ENCODE measurements around the gene LRPPRC. TPM values are rescaled to one million over a fixed set of nuclear protein-coding genes. Genes with fewer than 3 reads are reported as not detected.
"Not testable (repeated sequence)": the region's sequence is repeated elsewhere in the genome, so short reads cannot be mapped to it uniquely, and the experiment has no call there.

Gene LRPPRC
- total RNA-seq, 1 donor: 57.8 TPM

- Histone ChIP-seq H3K4me3 (ENCODE audit: low read length) (no peak overlapping the region), H3K4me1 (ENCODE audit: insufficient read depth, low read length) (no peaks in the 10 kb centered on the region), H3K9me3 (ENCODE audit: low read depth, low read length) (no peaks in the 10 kb centered on the region), H3K27me3 (ENCODE audit: insufficient read depth, low read length) (no peaks in the 10 kb centered on the region)
Observed at GRCh38 chr2:43944915-43945314, 50.9 kb downstream of the LRPPRC start.

- H3K4me3 ChIP-seq (ENCODE audit: low read length): no peak overlapping the region
- no peaks in the 10 kb centered on the region for H3K9me3 ChIP-seq (ENCODE audit: low read depth, low read length)
- no peaks in the 10 kb centered on the region for H3K4me1 ChIP-seq (ENCODE audit: insufficient read depth, low read length)
- no peaks in the 10 kb centered on the region for H3K27me3 ChIP-seq (ENCODE audit: insufficient read depth, low read length)
Observed at GRCh38 chr2:43943809-43944452, 51.9 kb downstream of the LRPPRC start.

GRCh38 chr2:43943323-43943722, 52.5 kb downstream of the LRPPRC start:
- H3K9me3 ChIP-seq (ENCODE audit: low read depth, low read length): no peaks in the 10 kb centered on the region
- no peaks in the 10 kb centered on the region for H3K27me3 ChIP-seq (ENCODE audit: insufficient read depth, low read length)
- H3K4me3 ChIP-seq (ENCODE audit: low read length): no peak overlapping the region
- H3K4me1 ChIP-seq (ENCODE audit: insufficient read depth, low read length): no peaks in the 10 kb centered on the region

- no peak overlapping the region for H3K4me3 ChIP-seq (ENCODE audit: low read length)
- no peaks in the 10 kb centered on the region for H3K9me3 ChIP-seq (ENCODE audit: low read depth, low read length)
- H3K4me1 ChIP-seq (ENCODE audit: insufficient read depth, low read length): no peaks in the 10 kb centered on the region
- H3K27me3 ChIP-seq (ENCODE audit: insufficient read depth, low read length): no peaks in the 10 kb centered on the region
Observed at GRCh38 chr2:43942881-43943280, 52.9 kb downstream of the LRPPRC start.

- Histone ChIP-seq H3K4me3 (ENCODE audit: low read length) (no peak overlapping the region), H3K27me3 (ENCODE audit: insufficient read depth, low read length) (no peaks in the 10 kb centered on the region), H3K9me3 (ENCODE audit: low read depth, low read length) (no peaks in the 10 kb centered on the region), H3K4me1 (ENCODE audit: insufficient read depth, low read length) (no peaks in the 10 kb centered on the region)
Observed at GRCh38 chr2:43941966-43942365, 53.8 kb downstream of the LRPPRC start.

GRCh38 chr2:43941359-43941758, 54.4 kb downstream of the LRPPRC start:
- H3K4me3 ChIP-seq (ENCODE audit: low read length): no peak overlapping the region
- no peaks in the 10 kb centered on the region for H3K27me3 ChIP-seq (ENCODE audit: insufficient read depth, low read length)
- no peaks in the 10 kb centered on the region for H3K9me3 ChIP-seq (ENCODE audit: low read depth, low read length)
- H3K4me1 ChIP-seq (ENCODE audit: insufficient read depth, low read length): no peaks in the 10 kb centered on the region

GRCh38 chr2:43939695-43940256, 56.0 kb downstream of the LRPPRC start:
- H3K4me3 ChIP-seq (ENCODE audit: low read length): no peak overlapping the region
- no peaks in the 10 kb centered on the region for H3K9me3 ChIP-seq (ENCODE audit: low read depth, low read length)
- H3K27me3 ChIP-seq (ENCODE audit: insufficient read depth, low read length): no peaks in the 10 kb centered on the region
- H3K4me1 ChIP-seq (ENCODE audit: insufficient read depth, low read length): no peaks in the 10 kb centered on the region

GRCh38 chr2:43937269-43937820, 58.4 kb downstream of the LRPPRC start:
- H3K27me3 ChIP-seq (ENCODE audit: insufficient read depth, low read length): no peaks in the 10 kb centered on the region
- no peaks in the 10 kb centered on the region for H3K9me3 ChIP-seq (ENCODE audit: low read depth, low read length)
- no peaks in the 10 kb centered on the region for H3K4me1 ChIP-seq (ENCODE audit: insufficient read depth, low read length)
- H3K4me3 ChIP-seq (ENCODE audit: low read length): no peak overlapping the region

- H3K27me3 ChIP-seq (ENCODE audit: insufficient read depth, low read length): no peaks in the 10 kb centered on the region
- no peaks in the 10 kb centered on the region for H3K4me1 ChIP-seq (ENCODE audit: insufficient read depth, low read length)
- H3K9me3 ChIP-seq (ENCODE audit: low read depth, low read length): no peaks in the 10 kb centered on the region
- H3K4me3 ChIP-seq (ENCODE audit: low read length): no peak overlapping the region
Observed at GRCh38 chr2:43934567-43934966, 61.2 kb downstream of the LRPPRC start.

- Histone ChIP-seq H3K27me3 (ENCODE audit: insufficient read depth, low read length) (no peaks in the 10 kb centered on the region), H3K4me3 (ENCODE audit: low read length) (no peak overlapping the region), H3K4me1 (ENCODE audit: insufficient read depth, low read length) (no peaks in the 10 kb centered on the region), H3K9me3 (ENCODE audit: low read depth, low read length) (no peaks in the 10 kb centered on the region)
Observed at GRCh38 chr2:43931293-43931692, 64.5 kb downstream of the LRPPRC start.

- Histone ChIP-seq H3K4me3 (ENCODE audit: low read length) (no peak overlapping the region), H3K9me3 (ENCODE audit: low read depth, low read length) (no peaks in the 10 kb centered on the region), H3K27me3 (ENCODE audit: insufficient read depth, low read length) (no peaks in the 10 kb centered on the region), H3K4me1 (ENCODE audit: insufficient read depth, low read length) (no peaks in the 10 kb centered on the region)
Observed at GRCh38 chr2:43927442-43927841, 68.3 kb downstream of the LRPPRC start.

GRCh38 chr2:43925431-43925830, 70.4 kb downstream of the LRPPRC start:
- Histone ChIP-seq H3K4me3 (ENCODE audit: low read length) (no peak overlapping the region), H3K4me1 (ENCODE audit: insufficient read depth, low read length) (no peaks in the 10 kb centered on the region), H3K9me3 (ENCODE audit: low read depth, low read length) (no peaks in the 10 kb centered on the region), H3K27me3 (ENCODE audit: insufficient read depth, low read length) (no peaks in the 10 kb centered on the region)

GRCh38 chr2:43924463-43924862, 71.3 kb downstream of the LRPPRC start:
- H3K4me3 ChIP-seq (ENCODE audit: low read length): no peak overlapping the region
- H3K4me1 ChIP-seq (ENCODE audit: insufficient read depth, low read length): no peaks in the 10 kb centered on the region
- H3K9me3 ChIP-seq (ENCODE audit: low read depth, low read length): no peaks in the 10 kb centered on the region
- H3K27me3 ChIP-seq (ENCODE audit: insufficient read depth, low read length): no peaks in the 10 kb centered on the region

- not testable (repeated sequence) for H3K4me1 ChIP-seq (ENCODE audit: insufficient read depth, low read length); H3K27me3 ChIP-seq (ENCODE audit: insufficient read depth, low read length); H3K4me3 ChIP-seq (ENCODE audit: low read length); H3K9me3 ChIP-seq (ENCODE audit: low read depth, low read length)
Observed at GRCh38 chr2:43911136-43911790, 84.5 kb downstream of the LRPPRC start.

GRCh38 chr2:43906448-43907109, 89.2 kb downstream of the LRPPRC start:
- Histone ChIP-seq H3K4me3 (ENCODE audit: low read length) (no peak overlapping the region), H3K9me3 (ENCODE audit: low read depth, low read length) (no peaks in the 10 kb centered on the region), H3K4me1 (ENCODE audit: insufficient read depth, low read length) (no peaks in the 10 kb centered on the region), H3K27me3 (ENCODE audit: insufficient read depth, low read length) (no peaks in the 10 kb centered on the region)

Data from mononuclear cell (primary cell).